ENCODE data around the gene LENG1.

GRCh38 chr19:54206831-54207177 is 47.3 kb upstream of the LENG1 start:
- TF ChIP-seq EZH2 (IDR thresholded peaks at IDR 0.05; ENCODE audit: insufficient read depth, poor library complexity, severe bottlenecking): no peak
- TF ChIP-seq EZH2phosphoT487 (IDR thresholded peaks at IDR 0.05; ENCODE audit: insufficient read depth, low read depth): no peak

Data from GM23248 (cell line).